ENCODE results near the gene CASK.

Gene CASK

DNA sequence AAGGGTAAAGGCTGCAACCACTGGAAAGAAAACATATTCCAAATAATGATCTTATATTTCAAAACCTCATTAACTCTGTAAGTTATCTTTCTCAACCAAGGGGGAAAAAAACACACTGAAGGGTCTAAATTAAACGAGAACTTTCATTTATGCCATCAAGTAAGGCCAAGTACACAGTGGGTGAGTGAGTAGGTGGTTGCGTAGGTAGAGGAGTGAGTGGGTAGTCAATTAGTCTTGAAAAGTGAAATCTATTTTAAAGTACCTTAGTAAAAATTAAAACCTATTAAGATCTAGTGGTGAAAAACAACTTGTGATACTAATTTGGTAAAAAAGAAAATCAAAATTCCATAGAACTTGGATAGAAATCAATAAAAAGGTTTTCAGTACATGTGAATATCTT is 3.5 kb downstream of the CASK start:
- FAIRE-seq = no peak
- TF ChIP-seq POLR2A (IDR thresholded peaks at IDR 0.05; ENCODE audit: low read depth, low read length) = no peak
- TF ChIP-seq POU2F2 (IDR thresholded peaks at IDR 0.05; ENCODE audit: low read depth, low read length) = no peak
- TF ChIP-seq POLR2AphosphoS5 (IDR thresholded peaks at IDR 0.05; ENCODE audit: low read depth, low read length) = no peak
- no peak for TF ChIP-seq SPI1 (IDR thresholded peaks at IDR 0.05; ENCODE audit: low read depth, low read length)
- TF ChIP-seq TAF1 (IDR thresholded peaks at IDR 0.05; ENCODE audit: low read depth, low read length) = no peak
- no peak for TF ChIP-seq PAX5 (IDR thresholded peaks at IDR 0.05; ENCODE audit: insufficient read depth, low read length, severe bottlenecking)
- no peak for DNase-seq (ENCODE audit: insufficient read length, low spot score)

DNA sequence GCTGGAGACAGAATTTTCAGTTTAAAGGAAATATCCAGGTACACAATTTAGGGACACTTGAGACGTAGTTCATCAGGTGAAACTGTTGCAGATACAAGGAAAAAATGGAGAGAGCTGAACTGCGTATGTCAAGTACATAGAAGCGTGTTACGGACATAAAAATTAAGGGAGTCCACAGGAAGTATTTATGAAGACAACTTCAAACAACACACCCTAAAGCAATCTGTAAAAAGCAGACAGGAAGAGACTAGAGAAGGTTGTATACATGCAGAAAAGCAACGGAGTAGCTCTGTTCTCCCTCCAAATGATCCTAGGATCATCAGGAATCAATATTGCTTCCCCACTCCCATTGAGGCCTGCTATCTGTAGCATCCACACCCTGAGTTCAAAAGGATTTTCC is 5.8 kb downstream of the CASK start:
- DNase-seq (ENCODE audit: insufficient read length, low spot score) (no peak), FAIRE-seq (no peak)
- no peak for TF ChIP-seq TAF1 (IDR thresholded peaks at IDR 0.05; ENCODE audit: low read depth, low read length)
- no peak for TF ChIP-seq POLR2A (IDR thresholded peaks at IDR 0.05; ENCODE audit: low read depth, low read length)
- no peak for TF ChIP-seq SPI1 (IDR thresholded peaks at IDR 0.05; ENCODE audit: low read depth, low read length)
- TF ChIP-seq POU2F2 (IDR thresholded peaks at IDR 0.05; ENCODE audit: low read depth, low read length) = no peak
- TF ChIP-seq POLR2AphosphoS5 (IDR thresholded peaks at IDR 0.05; ENCODE audit: low read depth, low read length) = no peak
- no peak for TF ChIP-seq PAX5 (IDR thresholded peaks at IDR 0.05; ENCODE audit: insufficient read depth, low read length, severe bottlenecking)

DNA sequence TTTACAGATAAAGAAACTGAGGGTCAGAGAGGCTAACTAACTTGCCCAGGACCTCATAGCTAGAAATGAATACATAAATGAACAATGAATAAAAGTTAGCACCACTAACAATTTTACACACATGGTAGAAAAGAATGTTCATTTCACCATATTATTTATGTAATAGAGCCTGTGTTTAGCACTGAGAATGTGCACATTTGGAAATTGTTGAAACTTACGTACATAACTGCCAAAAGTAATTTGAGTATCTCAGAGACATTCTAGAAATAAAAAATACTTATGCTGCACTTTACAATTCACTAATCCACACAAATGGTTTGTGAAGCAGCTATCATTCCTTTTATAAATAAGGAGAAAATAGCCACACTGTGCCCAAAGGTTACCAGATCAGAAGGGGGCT is 9.9 kb downstream of the CASK start:
- FAIRE-seq = no peak
- no peak for DNase-seq (ENCODE audit: insufficient read length, low spot score)
- no peak for TF ChIP-seq POU2F2 (IDR thresholded peaks at IDR 0.05; ENCODE audit: low read depth, low read length)
- no peak for TF ChIP-seq POLR2A (IDR thresholded peaks at IDR 0.05; ENCODE audit: low read depth, low read length)
- TF ChIP-seq PAX5 (IDR thresholded peaks at IDR 0.05; ENCODE audit: insufficient read depth, low read length, severe bottlenecking) = no peak
- no peak for TF ChIP-seq SPI1 (IDR thresholded peaks at IDR 0.05; ENCODE audit: low read depth, low read length)
- no peak for TF ChIP-seq TAF1 (IDR thresholded peaks at IDR 0.05; ENCODE audit: low read depth, low read length)

DNA sequence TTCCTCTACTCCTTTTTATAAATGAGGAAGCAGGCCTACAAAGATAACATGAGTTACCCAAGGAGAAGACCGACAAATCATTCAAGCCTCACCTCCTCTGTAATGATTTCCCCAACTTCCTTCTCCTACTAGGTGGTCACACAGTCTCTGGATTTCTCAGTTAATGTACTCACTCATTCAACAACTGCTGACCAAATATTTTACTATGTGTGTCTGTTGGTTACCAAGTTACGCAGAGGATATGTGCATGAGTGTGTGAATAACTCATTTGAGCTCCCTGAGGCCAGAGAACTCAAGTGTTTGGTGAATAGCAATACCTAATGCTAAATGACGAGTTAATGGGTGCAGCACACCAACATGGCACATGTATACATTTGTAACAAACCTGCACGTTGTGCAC is 10.4 kb downstream of the CASK start:
- no peak for DNase-seq (ENCODE audit: insufficient read length, low spot score)
- FAIRE-seq = no peak
- no peak for TF ChIP-seq POLR2AphosphoS5 (IDR thresholded peaks at IDR 0.05; ENCODE audit: low read depth, low read length)
- TF ChIP-seq PAX5 (IDR thresholded peaks at IDR 0.05; ENCODE audit: insufficient read depth, low read length, severe bottlenecking) = no peak
- no peak for TF ChIP-seq TAF1 (IDR thresholded peaks at IDR 0.05; ENCODE audit: low read depth, low read length)
- no peak for TF ChIP-seq POLR2A (IDR thresholded peaks at IDR 0.05; ENCODE audit: low read depth, low read length)
- TF ChIP-seq POU2F2 (IDR thresholded peaks at IDR 0.05; ENCODE audit: low read depth, low read length) = no peak
- TF ChIP-seq SPI1 (IDR thresholded peaks at IDR 0.05; ENCODE audit: low read depth, low read length) = no peak

DNA sequence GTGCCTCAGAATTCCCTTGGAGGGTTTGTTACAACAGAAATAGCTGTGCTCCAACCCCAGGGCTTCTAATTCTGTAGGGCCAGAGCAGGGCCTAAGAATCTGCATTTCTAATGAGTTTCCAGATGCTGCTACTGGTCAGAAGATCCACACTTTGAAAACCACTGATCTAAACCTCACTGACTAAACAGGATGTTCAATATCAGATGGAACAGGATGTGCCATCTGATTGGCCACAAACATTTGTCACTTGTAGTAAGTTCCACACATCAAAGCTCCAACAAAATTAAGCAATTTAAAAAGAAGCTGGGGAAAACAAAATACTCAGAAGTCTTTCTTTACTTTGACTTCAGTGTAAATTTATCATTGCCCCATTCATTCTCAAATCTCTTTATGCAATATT is 14.3 kb downstream of the CASK start:
- TF ChIP-seq SPI1 (IDR thresholded peaks at IDR 0.05; ENCODE audit: low read depth, low read length) (no peak), POU2F2 (IDR thresholded peaks at IDR 0.05; ENCODE audit: low read depth, low read length) (no peak), PAX5 (IDR thresholded peaks at IDR 0.05; ENCODE audit: insufficient read depth, low read length, severe bottlenecking) (no peak), POLR2AphosphoS5 (IDR thresholded peaks at IDR 0.05; ENCODE audit: low read depth, low read length) (no peak), TAF1 (IDR thresholded peaks at IDR 0.05; ENCODE audit: low read depth, low read length) (no peak), POLR2A (IDR thresholded peaks at IDR 0.05; ENCODE audit: low read depth, low read length) (no peak)
- no peak for FAIRE-seq
- no peak for DNase-seq (ENCODE audit: insufficient read length, low spot score)

DNA sequence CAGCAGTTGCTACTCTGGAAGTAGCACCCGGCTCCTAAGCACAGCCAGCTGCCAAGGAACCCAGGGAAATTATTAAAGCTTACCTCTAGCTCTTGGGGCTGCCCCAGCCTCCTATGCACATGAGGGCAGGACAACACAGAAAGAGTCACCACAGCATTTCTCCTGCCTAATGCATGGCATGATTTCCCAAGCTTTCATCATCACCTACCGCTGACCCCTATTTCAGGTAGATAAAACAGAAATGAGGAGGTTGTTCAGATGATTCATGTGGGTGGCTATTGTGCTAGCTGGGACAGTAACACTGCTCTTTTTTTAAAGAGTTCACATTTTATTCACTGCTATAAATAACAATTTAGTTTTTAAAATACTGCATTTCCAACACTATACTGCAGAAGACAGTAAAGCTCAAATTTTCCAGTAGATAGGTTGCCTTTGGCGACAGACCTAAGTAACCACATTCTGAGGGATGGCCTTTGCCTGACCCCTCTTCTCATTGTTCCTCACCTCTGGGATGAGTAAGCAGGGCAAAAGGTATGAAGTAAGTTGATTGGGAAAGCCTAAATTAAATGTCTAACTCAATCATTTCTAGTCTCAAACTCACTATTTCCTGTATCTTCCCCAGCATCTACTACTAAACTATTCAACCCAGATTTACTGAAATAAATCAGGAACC is 16.7 kb downstream of the CASK start:
- DNase-seq (ENCODE audit: insufficient read length, low spot score) = no peak
- no peak for TF ChIP-seq SPI1 (IDR thresholded peaks at IDR 0.05; ENCODE audit: low read depth, low read length)
- no peak for TF ChIP-seq POLR2A (IDR thresholded peaks at IDR 0.05; ENCODE audit: low read depth, low read length)
- TF ChIP-seq POU2F2 (IDR thresholded peaks at IDR 0.05; ENCODE audit: low read depth, low read length) = no peak
- TF ChIP-seq PAX5 (IDR thresholded peaks at IDR 0.05; ENCODE audit: insufficient read depth, low read length, severe bottlenecking) = no peak
- no peak for TF ChIP-seq TAF1 (IDR thresholded peaks at IDR 0.05; ENCODE audit: low read depth, low read length)
- no peak for TF ChIP-seq POLR2AphosphoS5 (IDR thresholded peaks at IDR 0.05; ENCODE audit: low read depth, low read length)
- FAIRE-seq = no peak

DNA sequence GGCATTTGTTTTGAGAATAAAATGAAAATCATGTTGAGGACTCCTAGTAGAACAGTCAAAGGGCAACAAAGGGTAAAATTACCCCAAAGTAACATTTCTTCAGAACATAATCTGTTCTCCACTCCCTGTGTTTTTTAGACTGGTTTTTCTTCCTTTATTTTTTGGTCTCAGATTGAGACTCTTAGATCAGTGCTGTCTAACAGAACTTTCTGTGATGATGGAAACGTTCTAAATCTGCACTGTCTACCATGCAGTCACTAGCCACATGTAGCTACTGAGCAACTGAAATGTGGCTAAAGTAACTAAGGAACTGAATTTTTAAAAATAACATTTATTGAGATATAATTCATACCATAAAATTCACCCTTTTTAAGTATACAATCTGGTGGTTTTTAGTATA is 19.8 kb downstream of the CASK start:
- DNase-seq (ENCODE audit: insufficient read length, low spot score) (no peak), FAIRE-seq (no peak)
- TF ChIP-seq POLR2AphosphoS5 (IDR thresholded peaks at IDR 0.05; ENCODE audit: low read depth, low read length) = no peak
- no peak for TF ChIP-seq PAX5 (IDR thresholded peaks at IDR 0.05; ENCODE audit: insufficient read depth, low read length, severe bottlenecking)
- no peak for TF ChIP-seq SPI1 (IDR thresholded peaks at IDR 0.05; ENCODE audit: low read depth, low read length)
- TF ChIP-seq TAF1 (IDR thresholded peaks at IDR 0.05; ENCODE audit: low read depth, low read length) = no peak
- TF ChIP-seq POU2F2 (IDR thresholded peaks at IDR 0.05; ENCODE audit: low read depth, low read length) = no peak
- TF ChIP-seq POLR2A (IDR thresholded peaks at IDR 0.05; ENCODE audit: low read depth, low read length) = no peak

DNA sequence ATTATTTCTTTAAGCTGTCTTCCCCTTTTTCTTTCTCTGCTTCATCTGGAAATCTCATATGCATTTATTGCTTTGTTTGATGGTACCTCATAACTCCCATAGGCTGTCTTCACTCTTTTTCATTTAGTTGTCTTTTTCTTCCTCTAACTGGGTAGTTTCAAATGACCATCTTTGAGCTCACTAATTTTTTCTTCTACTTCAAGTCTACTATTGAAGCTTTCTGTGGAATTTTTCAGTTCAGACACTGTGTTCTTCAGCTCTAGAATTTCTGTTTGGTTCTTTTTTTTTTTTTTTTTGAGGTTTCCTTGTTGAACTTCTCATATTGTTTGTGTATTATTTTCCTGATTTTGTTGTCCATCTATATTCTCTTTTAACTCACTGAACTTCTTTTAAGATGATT is 23.0 kb downstream of the CASK start:
- TF ChIP-seq PAX5 (IDR thresholded peaks at IDR 0.05; ENCODE audit: insufficient read depth, low read length, severe bottlenecking) = no peak
- TF ChIP-seq SPI1 (IDR thresholded peaks at IDR 0.05; ENCODE audit: low read depth, low read length) = no peak
- no peak for TF ChIP-seq TAF1 (IDR thresholded peaks at IDR 0.05; ENCODE audit: low read depth, low read length)
- TF ChIP-seq POLR2A (IDR thresholded peaks at IDR 0.05; ENCODE audit: low read depth, low read length) = no peak
- no peak for TF ChIP-seq POU2F2 (IDR thresholded peaks at IDR 0.05; ENCODE audit: low read depth, low read length)
- no peak for TF ChIP-seq POLR2AphosphoS5 (IDR thresholded peaks at IDR 0.05; ENCODE audit: low read depth, low read length)
- FAIRE-seq = no peak
- DNase-seq (ENCODE audit: insufficient read length, low spot score) = no peak

DNA sequence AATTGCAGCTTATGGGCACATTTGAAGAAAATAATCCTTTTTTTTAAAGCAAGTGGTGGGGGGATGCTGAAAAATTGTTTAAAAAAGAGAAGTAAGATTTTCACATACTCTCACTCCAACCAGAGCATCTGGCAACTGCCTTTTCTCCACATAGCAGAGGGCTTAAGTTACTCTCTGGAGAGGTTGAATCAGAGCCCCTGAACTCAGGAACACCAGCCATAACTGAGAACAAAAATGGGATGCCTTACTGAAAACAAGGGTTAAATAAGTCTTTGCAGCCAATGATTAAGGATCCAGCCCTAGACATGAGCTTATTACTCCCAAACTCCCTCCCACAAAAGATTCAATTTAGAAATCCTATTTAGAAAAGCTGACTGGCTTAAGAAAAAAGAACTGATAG is 27.5 kb downstream of the CASK start:
- DNase-seq (ENCODE audit: insufficient read length, low spot score) (no peak), FAIRE-seq (no peak)
- no peak for TF ChIP-seq TAF1 (IDR thresholded peaks at IDR 0.05; ENCODE audit: low read depth, low read length)
- TF ChIP-seq POLR2A (IDR thresholded peaks at IDR 0.05; ENCODE audit: low read depth, low read length) = no peak
- no peak for TF ChIP-seq SPI1 (IDR thresholded peaks at IDR 0.05; ENCODE audit: low read depth, low read length)
- no peak for TF ChIP-seq POLR2AphosphoS5 (IDR thresholded peaks at IDR 0.05; ENCODE audit: low read depth, low read length)
- TF ChIP-seq POU2F2 (IDR thresholded peaks at IDR 0.05; ENCODE audit: low read depth, low read length) = no peak
- no peak for TF ChIP-seq PAX5 (IDR thresholded peaks at IDR 0.05; ENCODE audit: insufficient read depth, low read length, severe bottlenecking)

DNA sequence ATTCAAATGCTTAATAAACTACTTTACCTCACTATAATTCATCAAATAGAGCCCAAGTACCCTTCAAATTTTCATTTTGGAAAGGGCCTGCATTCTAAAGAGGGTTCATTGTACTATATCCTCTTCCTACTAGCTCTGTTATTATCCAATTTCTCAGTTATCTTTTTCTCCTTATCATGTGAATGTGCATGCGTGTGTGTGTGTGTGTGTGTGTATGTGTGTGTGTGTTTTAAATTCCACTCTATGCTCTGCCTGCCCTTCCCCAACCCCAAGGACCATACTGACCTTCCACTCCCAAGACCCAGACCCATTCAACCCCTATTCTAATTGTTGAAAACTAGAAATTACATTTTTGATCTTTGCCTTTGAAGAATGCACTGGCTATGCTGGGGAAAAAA is 33.3 kb downstream of the CASK start:
- no peak for TF ChIP-seq POLR2A (IDR thresholded peaks at IDR 0.05; ENCODE audit: low read depth, low read length)
- TF ChIP-seq POU2F2 (IDR thresholded peaks at IDR 0.05; ENCODE audit: low read depth, low read length) = no peak
- TF ChIP-seq PAX5 (IDR thresholded peaks at IDR 0.05; ENCODE audit: insufficient read depth, low read length, severe bottlenecking) = no peak
- TF ChIP-seq SPI1 (IDR thresholded peaks at IDR 0.05; ENCODE audit: low read depth, low read length) = no peak
- no peak for TF ChIP-seq POLR2AphosphoS5 (IDR thresholded peaks at IDR 0.05; ENCODE audit: low read depth, low read length)
- TF ChIP-seq TAF1 (IDR thresholded peaks at IDR 0.05; ENCODE audit: low read depth, low read length) = no peak
- DNase-seq (ENCODE audit: insufficient read length, low spot score) (no peak), FAIRE-seq (no peak)
